ENCODE data around the gene SPATA6L. TPM values are rescaled to one million over a fixed set of nuclear protein-coding genes. Genes with fewer than 3 reads are reported as not detected.

Gene SPATA6L
- total RNA-seq, 2 donors from 2014 or later, result 3.6 to 10.9 TPM

DNA sequence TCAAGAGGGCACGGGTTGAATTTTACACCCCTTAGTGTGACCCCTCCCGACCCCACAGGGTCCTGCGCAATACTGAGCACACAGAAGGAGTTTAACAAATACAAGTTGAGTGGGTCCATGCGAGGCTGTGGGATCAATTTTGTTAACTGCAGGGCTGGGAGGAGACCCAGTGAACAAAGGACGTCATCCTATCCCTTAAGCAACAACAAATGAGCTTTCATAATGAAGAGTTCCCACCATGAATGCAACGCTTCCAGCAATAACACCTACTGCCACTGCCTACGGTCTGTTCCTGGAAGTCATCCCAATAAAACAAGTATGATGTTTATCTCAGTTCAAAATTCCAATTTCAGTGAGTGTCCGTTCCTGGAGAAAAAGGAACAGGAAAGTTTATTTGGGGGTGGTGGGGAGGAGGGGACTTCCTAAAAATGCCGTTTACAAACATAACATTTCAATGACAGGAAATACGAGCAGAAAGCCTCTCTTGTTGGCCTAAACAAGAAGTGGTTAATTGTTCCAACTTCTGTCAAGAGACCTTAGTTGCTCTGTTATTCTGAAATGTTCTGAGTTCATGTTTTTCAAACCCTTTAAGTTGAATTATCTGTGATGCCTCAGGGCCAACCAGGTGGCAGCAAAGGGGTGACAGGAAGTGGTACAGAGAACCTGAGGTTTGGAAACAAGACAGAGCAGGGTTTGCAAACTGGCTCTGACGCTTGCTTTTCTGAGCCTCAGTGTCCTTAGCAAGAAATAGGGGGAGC lies 69.9 kb downstream of the SPATA6L start:
- TF ChIP-seq, protein P1, sequence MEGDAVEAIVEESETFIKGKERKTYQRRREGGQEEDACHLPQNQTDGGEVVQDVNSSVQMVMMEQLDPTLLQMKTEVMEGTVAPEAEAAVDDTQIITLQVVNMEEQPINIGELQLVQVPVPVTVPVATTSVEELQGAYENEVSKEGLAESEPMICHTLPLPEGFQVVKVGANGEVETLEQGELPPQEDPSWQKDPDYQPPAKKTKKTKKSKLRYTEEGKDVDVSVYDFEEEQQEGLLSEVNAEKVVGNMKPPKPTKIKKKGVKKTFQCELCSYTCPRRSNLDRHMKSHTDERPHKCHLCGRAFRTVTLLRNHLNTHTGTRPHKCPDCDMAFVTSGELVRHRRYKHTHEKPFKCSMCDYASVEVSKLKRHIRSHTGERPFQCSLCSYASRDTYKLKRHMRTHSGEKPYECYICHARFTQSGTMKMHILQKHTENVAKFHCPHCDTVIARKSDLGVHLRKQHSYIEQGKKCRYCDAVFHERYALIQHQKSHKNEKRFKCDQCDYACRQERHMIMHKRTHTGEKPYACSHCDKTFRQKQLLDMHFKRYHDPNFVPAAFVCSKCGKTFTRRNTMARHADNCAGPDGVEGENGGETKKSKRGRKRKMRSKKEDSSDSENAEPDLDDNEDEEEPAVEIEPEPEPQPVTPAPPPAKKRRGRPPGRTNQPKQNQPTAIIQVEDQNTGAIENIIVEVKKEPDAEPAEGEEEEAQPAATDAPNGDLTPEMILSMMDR (IDR thresholded peaks at IDR 0.05), result no peak
- TF ChIP-seq POLR2A (IDR thresholded peaks at IDR 0.05), result no peak
- H3K9me3 ChIP-seq, result no peaks in the 10 kb centered on the region
- 75 to 87% methylated on average over 11 of the region's 11 CpGs for WGBS, 2 donors
- no peak overlapping the region for H3K27ac ChIP-seq
- H3K4me3 ChIP-seq, result no peak overlapping the region
- DNase-seq (no peak), ATAC-seq (peak; percentile 27)
- H3K36me3 ChIP-seq (replicated peaks in 1 of 2; ENCODE audit: insufficient read depth in 1 of 2, low read depth in 2 of 2), result no peaks in the 10 kb centered on the region
- no peaks in the 10 kb centered on the region for H3K4me1 ChIP-seq
- H3K27me3 ChIP-seq, result no peaks in the 10 kb centered on the region
- intact Hi-C loops (cut with DNase I), result no loop called here

GRCh38 chr9:4594994-4595393 lies 71.3 kb downstream of the SPATA6L start:
- Histone ChIP-seq H3K27ac (no peak overlapping the region), H3K4me1 (no peaks in the 10 kb centered on the region), H3K4me3 (no peak overlapping the region), H3K36me3 (replicated peaks in 1 of 2; ENCODE audit: insufficient read depth in 1 of 2, low read depth in 2 of 2) (no peaks in the 10 kb centered on the region), H3K9me3 (no peaks in the 10 kb centered on the region), H3K27me3 (no peaks in the 10 kb centered on the region)
- TF ChIP-seq POLR2A (IDR thresholded peaks at IDR 0.05), result no peak
- TF ChIP-seq, protein P1 (IDR thresholded peaks at IDR 0.05), result no peak
- ATAC-seq (no peak), DNase-seq (no peak)
- WGBS, 2 donors, result 76 to 78% methylated on average over 2 of the region's 2 CpGs
- intact Hi-C loops (cut with DNase I), result no loop called here

- TF ChIP-seq, protein P1 (IDR thresholded peaks at IDR 0.05), result no peak
- no peak for TF ChIP-seq POLR2A (IDR thresholded peaks at IDR 0.05)
- DNase-seq, result no peak
- no peak overlapping the region for H3K27ac ChIP-seq
- H3K36me3 ChIP-seq (replicated peaks in 1 of 2; ENCODE audit: insufficient read depth in 1 of 2, low read depth in 2 of 2), result no peaks in the 10 kb centered on the region
- H3K4me3 ChIP-seq, result no peak overlapping the region
- 86 to 90% methylated on average over 4 of the region's 4 CpGs for WGBS, 2 donors
- no peaks in the 10 kb centered on the region for H3K27me3 ChIP-seq
- intact Hi-C loops (cut with DNase I), result no loop called here
- H3K4me1 ChIP-seq, result no peaks in the 10 kb centered on the region
- ATAC-seq, result no peak
- no peaks in the 10 kb centered on the region for H3K9me3 ChIP-seq
Measured at GRCh38 chr9:4594545-4594944, 71.7 kb downstream of the SPATA6L start.

GRCh38 chr9:4592886-4593285 lies 73.4 kb downstream of the SPATA6L start:
- Histone ChIP-seq H3K27me3 (no peaks in the 10 kb centered on the region), H3K4me1 (no peaks in the 10 kb centered on the region), H3K9me3 (no peaks in the 10 kb centered on the region), H3K27ac (no peak overlapping the region), H3K4me3 (no peak overlapping the region), H3K36me3 (replicated peaks in 1 of 2; ENCODE audit: insufficient read depth in 1 of 2, low read depth in 2 of 2) (no peaks in the 10 kb centered on the region)
- TF ChIP-seq, protein P1 (IDR thresholded peaks at IDR 0.05), result no peak
- no peak for TF ChIP-seq POLR2A (IDR thresholded peaks at IDR 0.05)
- ATAC-seq, result no peak
- 60 to 76% methylated on average over 1 of the region's 1 CpG for WGBS, 2 donors
- intact Hi-C loops (cut with DNase I), result no loop called here
- no peak for DNase-seq

- no peaks in the 10 kb centered on the region for H3K36me3 ChIP-seq (replicated peaks in 1 of 2; ENCODE audit: insufficient read depth in 1 of 2, low read depth in 2 of 2)
- H3K4me3 ChIP-seq, result no peak overlapping the region
- H3K27me3 ChIP-seq, result no peaks in the 10 kb centered on the region
- no peaks in the 10 kb centered on the region for H3K9me3 ChIP-seq
- TF ChIP-seq POLR2A (IDR thresholded peaks at IDR 0.05), result no peak
- TF ChIP-seq, protein P1 (IDR thresholded peaks at IDR 0.05), result no peak
- ATAC-seq (no peak), DNase-seq (no peak)
- intact Hi-C loops (cut with DNase I), result no loop called here
- H3K27ac ChIP-seq, result no peak overlapping the region
- no peaks in the 10 kb centered on the region for H3K4me1 ChIP-seq
- WGBS, 2 donors, result 56 to 70% methylated on average over 3 of the region's 3 CpGs
Measured at GRCh38 chr9:4592295-4592694, 74.0 kb downstream of the SPATA6L start.

Measured in body of pancreas (tissue), 4 donors.